ENCODE results near the gene CCDC86.

- TF ChIP-seq POLR2A (IDR thresholded peaks at IDR 0.05), result no peak
- no peak for TF ChIP-seq CTCF (IDR thresholded peaks at IDR 0.05)
Measured at GRCh38 chr11:60876168-60876485, 34.2 kb downstream of the CCDC86 start.
